Kidney tubule cell (primary cell): ENCODE results near the gene DXO.
A peak's percentile ranks its signal among the peaks of the same experiment; 100 is the strongest.
"Not testable (repeated sequence)": the region's sequence is repeated elsewhere in the genome, so short reads cannot be mapped to it uniquely, and the experiment has no call there.

Experiments
- DNase-seq: peaks from one replicate; pipeline ENCODE4 v3.0.0-alpha.2; 2018; ENCODE audit warnings: low spot score

The DXO gene

DNA sequence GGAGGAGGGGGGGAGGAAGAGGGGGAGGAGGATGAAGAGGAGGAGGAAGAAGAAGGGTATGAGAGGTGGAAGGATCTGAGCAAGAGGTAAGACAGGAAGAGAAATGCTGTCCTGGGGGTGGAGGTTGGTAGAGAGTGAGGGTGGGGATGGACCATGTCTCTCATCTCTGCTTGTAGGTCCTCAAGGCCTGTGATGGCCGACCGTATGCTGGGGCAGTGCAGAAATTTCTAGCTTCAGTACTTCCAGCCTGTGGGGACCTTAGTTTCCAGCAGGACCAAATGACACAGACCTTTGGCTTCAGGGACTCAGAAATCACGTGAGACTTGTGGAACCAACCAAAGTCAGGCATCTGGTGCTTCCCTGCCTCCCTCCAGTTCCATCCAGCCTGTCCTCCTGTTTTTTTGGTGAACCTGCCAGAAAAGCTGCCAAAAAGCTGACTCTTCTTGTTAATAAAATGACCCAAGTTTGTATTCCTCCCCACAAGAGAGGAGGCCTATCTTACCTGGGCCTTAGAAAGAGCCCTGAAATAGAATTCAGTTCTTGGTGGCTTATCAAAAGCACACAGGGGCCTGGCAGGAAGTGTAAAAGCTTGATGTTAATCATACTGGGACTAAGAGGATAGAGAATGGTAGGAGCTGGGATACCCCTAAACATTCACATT is 7.4 kb upstream of the DXO start:
- DNase-seq = no peak

DNA sequence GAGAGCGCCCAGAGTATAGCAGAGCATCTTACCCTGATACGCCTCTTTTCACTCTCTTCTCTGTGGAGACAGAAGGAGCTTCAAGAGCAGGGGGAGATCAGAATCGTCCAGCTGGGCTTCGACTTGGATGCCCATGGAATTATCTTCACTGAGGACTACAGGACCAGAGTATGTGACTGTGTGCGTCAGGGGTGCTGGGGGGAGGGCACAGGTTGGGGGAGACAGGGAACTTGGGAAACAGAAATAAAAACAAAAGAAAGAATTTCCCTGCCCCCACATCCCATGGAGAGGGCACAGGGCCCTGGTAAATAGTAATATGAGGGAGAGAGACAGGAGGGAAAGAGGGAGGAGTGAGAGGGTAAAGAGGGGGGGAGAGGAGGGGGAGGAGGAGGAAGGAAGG is 6.9 kb upstream of the DXO start:
- no peak for DNase-seq

DNA sequence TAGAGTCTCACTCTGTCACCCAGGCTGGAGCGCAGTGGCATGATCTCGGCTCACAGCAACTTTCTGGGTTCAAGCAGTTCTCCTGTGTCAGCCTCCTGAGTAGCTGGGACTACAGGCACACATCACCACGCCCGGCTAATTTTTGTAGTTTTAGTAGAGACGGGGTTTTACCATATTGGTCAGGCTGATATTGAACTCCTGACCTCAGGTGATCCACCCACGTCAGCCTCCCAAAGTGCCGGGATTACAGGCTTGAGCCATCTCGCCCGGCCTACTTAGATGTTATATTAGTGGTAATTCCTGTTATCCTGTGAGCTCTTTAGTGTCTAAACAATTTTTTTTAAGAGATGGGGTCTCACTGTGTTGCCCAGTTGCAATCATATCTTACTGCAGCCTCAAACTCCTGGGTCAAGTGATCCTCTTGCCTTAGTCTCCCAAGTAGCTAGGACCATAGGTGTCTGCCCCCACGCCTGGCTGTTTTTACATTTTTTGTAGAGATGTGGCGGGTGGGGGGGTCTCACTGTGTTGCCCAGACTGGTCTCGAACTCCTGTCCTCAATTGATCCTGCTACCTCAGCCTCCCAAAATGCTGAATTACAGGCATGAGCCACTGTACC is 6.0 kb upstream of the DXO start:
- DNase-seq = no peak

DNA sequence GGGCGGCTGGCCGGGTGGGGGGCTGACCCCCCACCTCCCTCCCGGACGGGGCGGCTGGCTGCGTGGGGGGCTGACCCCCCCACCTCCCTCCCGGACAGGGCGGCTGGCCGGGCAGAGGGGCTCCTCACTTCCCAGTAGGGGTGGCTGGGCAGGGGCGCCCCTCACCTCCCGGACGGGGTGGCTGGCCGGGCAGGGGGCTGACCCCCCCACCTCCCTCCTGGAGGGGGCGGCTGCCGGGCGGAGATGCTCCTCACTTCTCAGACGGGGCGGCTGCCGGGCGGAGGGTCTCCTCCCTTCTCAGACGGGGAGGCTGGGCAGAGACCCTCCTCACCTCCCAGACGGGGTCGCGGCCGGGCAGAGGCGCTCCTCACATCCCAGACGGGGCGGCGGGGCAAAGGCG is 4.1 kb upstream of the DXO start:
- not testable (repeated sequence) for DNase-seq

DNA sequence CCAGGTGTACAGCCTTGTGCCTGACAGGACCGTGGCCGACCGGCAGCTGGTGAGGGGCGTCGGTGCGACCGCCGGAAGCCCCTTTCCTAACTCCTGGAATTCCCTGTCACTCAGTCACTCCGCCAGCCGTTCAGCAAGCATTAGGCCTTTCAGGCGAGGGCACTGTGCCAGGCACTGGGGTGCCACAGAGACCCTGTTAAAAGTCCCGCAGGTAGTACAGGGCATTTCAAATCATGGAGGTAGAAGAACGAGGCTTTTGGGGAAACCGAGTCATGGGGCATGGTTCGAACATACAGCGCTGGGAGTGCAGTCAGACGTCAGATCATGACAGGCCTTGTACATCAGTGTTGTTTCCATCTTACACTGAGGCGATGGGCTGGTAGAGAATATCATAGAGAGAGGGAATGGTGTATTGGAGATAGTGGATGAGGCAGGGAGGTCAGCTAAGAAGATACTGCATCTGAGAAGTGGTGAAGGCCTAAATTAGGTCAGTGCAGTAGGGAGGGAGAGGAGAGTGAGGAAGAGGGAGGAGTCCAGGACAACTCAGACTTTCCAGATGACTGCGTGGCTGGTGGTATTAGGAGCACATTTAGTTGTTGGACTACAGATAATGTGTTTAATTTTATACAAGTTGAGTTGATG is 892 bp upstream of the DXO start:
- peak; percentile 42 for DNase-seq

DNA sequence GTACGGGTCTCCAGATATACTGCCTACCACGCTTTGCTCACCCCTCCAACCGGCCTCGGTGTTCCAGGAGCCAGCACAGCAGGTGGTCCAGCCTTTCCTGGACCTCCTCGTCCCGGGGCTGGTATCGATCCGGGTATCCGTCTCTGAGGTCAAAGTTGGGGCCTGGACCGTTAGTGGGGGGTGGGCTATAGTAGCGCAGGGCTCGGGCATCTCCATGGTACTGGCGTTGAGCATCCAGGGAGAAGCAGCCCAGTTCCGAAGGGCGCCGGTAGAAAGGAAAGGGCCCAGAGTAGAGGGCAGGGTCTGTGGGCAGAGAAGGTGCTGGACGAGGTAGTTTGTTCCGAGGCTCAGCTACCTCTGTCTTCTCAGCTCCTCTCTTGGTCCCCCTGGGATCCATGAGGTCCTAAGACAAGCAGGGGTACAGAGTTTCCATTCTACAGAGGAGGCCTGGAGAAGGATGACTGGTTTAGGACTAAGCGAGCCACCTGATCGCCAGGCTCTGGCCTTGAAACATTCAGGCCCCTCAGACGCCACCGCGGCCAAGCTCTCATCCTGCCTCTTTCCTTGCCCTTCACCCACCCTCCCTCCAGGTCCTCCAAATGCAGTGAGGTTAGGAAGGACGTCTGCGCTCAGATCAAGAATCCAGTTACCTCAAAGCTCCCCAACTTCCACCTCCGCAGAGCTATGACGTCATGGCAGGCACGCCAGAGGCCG is 502 bp downstream of the DXO start:
- DNase-seq = no peak

DNA sequence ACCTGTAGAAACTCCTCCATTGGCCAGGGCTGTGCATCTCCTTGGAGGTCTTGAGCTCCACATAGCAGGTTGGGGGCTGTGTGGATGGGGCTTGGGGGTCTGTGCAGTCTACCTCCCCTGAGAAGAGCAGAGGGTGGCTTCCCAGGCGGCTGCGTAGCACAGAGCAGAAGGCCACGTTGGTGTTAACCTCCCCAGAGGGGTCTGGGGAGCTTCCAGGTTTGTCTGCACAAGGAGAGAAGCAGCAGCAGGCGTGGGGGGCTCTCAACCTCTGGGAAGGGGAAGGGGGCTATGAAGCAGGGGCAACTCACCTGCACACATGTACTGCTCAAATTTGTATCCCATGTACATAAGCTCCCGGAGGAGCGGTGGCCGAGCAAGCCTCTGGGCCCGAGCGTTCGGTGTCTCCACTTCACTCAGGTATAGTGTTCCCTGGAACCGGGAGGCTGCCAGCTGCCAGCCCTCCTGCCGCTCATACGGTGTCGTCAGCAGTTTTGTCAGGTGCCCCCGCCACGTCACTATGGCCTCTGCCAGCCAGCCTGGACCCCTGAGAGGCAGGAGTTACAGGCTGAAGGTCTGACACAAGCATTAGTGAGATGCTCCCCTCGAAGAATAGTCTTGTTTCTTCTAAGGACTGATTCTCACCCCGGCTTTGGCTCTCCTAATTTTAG is 1.2 kb downstream of the DXO start:
- peak; percentile 20 for DNase-seq

DNA sequence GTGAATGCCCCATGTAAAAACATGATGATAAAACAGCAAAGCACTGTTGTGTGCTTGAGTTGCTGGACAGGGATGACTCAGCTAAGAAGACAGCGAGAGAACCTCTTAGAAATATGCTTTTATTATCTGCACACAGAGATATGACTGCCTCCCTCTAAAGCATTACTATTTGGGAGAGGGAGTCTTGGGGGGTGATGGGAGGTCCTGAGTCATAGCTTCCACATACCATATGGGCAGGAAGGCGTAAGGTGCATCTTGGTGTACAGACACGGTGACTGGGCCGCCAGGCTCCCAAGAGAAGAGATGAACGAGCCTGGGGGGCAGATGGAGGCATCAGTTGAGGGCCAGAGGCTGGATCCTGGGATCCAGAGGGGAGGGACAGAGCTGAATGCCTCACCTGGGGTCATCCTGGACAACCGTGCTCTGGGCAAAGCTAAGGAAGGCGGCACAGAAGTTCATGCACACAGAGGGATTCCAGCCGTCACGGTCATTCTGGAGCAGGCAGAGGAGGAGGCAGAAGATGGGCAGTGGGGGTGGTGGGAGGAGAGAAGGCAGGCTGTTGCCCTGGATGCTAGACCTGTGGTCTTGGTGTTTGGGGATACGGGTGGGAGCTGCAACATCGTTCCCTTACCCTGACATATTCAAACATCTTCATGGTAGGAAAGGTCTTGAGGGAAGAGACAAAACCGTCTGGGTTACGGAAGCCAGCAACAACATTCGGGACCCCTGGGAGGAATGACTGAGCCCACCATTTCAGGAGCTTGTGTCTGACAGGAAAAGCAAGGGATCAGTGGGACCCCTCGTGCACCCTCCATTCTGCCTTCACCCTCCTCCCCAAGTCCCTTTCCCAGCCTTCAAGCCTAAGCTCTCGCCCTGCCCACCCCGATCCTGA is 2.0 kb downstream of the DXO start:
- DNase-seq = peak; percentile 51

DNA sequence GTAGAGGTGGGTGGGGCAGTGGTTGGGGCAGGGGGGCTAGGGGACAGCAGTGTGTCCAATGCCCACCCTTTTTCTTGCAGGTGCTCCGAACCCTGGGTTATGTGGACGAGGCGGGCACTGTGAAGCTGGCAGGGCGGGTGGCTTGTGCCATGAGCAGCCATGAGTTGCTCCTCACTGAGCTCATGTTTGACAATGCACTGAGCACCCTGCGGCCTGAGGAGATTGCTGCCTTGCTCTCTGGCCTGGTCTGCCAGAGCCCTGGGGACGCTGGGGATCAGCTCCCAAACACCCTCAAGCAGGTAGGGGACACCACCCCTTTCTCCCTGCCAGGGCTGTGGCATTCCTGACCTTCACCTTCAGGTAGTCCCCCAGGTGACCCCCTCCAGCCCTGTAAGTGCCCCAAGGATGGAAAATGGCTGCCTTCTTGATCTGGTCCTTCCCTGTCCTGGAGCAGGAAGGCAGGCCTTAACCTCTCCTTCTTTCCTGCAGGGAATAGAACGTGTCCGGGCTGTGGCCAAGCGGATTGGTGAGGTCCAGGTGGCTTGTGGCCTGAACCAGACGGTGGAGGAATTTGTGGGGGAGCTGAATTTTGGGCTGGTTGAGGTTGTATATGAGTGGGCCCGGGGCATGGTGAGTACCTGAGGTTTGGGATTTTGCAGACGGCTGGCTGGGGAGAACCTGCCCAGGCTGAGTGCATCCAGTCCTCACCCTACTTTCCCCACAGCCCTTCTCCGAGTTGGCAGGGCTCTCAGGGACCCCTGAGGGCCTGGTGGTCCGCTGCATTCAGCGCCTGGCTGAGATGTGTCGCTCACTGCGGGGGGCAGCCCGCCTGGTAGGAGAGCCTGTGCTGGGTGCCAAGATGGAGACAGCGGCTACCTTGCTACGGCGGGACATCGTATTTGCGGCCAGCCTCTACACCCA is 2.9 kb downstream of the DXO start:
- no peak for DNase-seq

DNA sequence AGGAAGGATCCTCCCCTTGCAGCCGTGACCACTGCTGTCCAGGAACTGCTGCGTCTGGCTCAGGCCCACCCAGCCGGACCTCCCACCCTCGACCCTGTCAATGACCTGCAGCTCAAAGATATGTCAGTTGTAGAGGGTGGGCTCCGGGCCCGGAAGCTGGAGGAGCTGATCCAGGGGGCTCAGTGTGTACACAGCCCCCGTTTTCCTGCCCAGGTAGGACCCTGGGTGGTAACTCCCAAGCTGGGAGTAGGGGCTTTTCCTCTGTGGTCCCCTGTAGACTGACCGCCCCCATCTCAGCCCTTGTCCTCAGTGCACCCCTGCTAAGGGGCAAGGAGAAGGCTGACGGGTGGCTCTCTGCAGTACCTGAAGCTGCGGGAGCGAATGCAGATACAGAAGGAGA is 3.6 kb downstream of the DXO start:
- no peak for DNase-seq

DNA sequence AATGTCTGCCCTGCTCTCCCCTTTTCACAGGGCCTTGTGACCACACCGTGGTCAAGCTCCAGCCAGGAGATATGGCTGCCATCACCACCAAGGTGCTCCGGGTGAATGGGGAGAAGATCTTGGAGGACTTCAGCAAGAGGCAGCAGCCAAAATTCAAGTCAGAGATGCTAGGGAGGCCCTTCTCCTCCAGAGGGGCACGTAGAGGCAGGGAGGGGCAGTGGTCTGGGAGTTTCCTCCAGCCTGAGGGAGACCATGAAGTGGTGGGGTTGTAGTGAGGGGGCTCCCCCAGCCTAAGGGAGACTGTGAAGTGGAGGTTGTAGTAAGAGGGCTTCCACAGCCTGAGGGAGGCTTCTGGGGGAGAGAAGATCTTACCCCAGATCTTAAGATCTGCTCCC is 4.0 kb downstream of the DXO start:
- DNase-seq = no peak

DNA sequence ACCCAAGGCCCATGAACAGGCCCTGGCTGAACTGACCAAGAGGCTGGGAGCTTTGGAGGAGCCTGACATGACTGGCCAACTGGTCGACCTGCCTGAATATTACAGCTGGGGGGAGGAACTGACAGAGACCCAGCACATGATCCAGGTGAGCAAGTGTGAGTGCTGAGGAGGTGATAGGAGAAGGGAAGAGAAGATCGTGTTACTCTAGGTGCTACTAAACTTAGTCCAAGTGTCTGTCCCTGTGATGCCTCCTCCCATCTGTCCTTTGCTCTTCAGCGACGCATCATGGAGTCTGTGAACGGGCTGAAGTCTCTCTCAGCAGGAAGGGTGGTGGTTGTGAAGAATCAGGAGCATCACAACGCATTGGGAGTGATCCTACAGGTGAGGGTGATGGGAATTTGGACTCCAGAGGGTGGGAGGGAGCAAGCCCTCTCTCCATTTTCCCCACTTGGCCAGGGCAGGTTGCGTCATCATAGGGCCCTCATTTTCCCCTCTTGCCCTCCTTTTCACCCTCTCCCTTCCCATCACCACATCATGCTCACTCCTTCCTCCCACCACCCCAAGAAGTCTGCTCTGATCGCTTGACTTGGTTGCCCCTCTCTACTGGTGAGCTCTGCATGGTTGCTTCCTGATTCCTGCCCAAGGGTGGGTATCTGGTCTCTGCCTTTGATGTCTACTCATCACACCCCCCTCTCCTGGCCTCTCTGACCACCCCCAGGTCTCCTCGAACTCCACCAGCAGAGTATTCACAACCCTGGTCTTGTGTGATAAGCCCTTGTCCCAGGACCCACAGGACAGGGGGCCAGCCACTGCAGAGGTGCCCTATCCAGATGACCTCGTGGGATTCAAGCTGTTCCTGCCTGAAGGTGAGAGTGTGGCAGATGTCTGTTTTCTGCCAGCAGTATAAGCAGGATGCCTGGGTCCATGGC is 4.7 kb downstream of the DXO start:
- DNase-seq = no peak

DNA sequence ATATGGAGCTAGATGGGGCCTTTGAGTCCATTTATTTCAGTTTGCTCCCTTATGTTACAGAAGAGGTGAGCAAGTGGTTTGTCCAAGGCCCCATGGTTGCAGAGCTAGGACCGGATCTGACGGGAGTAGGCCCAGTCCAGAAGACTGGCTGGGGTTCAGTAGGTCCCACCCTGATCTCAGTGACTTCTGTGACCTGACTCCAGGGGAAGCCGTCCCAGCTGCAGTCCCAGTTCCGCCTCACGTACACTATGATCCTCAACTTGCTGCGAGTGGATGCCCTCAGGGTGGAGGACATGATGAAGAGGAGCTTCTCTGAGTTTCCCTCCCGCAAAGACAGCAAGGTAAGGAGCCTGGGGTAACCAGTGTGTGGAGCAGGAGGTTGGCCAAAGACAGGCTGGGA is 5.4 kb downstream of the DXO start:
- no peak for DNase-seq

DNA sequence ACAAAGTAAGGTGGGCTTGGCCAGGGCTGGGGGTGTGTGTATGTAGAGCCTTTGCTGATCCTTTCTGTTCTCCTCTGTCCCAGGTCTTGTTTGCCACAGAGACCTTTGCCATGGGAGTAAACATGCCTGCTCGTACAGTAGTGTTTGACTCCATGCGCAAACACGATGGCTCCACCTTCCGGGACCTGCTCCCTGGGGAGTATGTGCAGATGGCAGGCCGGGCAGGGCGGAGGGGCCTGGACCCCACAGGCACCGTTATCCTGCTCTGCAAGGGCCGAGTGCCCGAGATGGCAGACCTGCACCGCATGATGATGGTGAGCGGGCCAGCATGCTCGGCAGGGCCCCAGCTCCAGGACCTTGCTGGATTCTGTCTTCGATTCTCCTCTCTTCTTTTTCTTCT is 6.2 kb downstream of the DXO start:
- no peak for DNase-seq

DNA sequence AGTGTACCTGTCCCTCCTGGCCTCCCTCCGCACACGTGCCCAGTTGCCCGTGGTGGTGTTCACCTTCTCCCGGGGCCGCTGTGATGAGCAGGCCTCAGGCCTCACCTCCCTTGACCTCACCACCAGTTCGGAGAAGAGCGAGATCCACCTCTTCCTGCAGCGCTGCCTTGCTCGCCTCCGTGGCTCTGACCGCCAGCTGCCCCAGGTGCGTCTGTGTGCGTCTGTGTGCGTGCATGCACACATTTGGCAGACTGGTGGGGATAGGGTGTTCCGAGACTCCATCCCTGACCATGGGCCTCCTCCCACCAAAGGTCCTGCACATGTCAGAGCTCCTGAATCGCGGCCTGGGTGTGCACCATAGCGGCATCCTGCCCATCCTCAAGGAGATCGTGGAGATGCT is 8.0 kb downstream of the DXO start:
- DNase-seq = no peak

DNA sequence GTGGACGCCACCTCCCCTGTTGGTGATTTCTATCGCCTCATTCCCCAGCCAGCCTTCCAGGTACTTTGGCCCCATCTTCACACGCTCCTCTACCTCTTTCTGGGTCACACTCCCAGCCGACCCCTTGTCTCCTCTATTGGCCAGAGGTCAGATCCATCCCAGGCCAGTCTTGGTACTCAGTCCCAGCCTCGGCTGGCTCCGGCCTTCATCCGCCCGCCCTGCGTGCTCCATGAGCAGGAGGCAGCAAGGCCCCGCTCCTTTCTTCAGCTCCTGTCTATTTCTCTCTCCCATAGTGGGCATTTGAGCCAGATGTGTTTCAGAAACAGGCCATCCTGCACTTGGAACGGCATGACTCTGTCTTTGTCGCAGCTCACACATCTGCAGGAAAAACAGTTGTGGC is 10.3 kb downstream of the DXO start:
- no peak for DNase-seq

DNA sequence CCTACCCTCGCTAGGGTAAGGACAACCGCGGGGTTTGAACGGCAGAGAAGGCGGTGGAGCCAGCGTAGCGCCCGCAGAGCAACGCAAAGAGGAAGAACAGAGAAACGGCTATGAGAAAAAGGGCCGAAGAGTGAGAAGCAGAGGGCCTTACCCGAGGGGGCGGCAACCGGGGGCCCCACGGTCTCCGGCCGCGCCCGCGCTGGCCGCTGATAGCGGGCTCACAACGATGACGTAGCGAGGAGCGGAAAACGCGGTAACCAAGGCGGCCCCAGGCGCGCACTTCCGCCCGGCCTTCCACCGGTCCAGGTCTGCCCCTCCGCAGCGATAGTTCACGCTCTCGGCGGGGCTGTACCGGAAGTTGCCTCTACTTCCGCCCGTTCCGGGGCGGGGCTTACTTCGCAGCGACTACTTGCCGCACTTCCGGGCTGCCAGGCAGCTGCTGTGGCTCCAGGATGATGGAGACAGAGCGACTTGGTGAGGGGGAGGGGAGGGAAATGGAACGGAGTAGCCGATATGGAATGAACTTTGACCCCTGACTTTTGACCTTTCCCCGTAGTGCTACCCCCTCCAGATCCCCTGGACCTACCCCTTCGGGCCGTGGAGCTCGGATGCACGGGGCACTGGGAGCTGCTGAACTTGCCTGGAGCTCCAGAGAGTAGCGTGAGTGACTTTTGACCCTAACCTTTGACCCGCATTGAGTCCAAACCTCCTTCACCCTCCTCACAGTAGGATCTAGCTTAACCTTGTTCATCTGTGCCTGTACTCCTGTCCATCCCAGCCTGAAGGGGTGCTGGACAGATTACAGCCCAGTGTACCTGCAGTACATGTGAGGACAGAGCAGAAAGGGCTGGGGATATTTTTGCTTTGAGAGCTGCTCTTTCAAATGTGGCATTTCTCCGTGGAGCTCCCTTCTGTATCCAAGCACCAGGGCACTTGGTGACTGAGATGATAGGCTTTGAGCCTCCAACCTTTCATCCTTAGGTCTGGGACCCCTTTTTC is 12.9 kb downstream of the DXO start, which contains the start of the genes NELFE and SKIC2:
TSS of gene NELFE (minus strand) at position 231 of the 999 bp plus-strand sequence. CDS start 525 bp downstream, outside the sequence.
TSS of gene SKIC2 (plus strand) at position 435 of the 999 bp plus-strand sequence. CDS start at position 453, 18 bp downstream.
- DNase-seq = peak; percentile 99

DNA sequence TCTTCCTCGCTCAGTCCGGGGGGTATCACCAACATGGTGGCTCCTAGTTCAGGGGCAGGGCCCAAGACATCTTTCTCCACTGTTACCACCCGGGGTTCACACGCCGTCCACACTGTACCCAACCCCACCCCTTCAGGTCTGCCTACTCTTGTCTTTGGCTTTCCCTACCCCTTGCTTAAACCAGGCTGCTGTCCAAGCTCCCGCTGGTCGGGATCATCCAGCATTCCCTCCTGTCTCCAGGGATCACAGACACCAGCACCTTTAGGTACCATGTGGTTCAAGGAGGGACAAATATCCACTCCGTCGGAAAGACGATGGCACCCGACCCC is 13.6 kb downstream of the DXO start:
- DNase-seq = no peak
